Suppressor macrophage treated with lipopolysaccharide for 4 hours (primary cell): ENCODE measurements around the gene DNAJB12.
"Not testable (repeated sequence)": the region's sequence is repeated elsewhere in the genome, so short reads cannot be mapped to it uniquely, and the experiment has no call there.

Experiments
- DNase-seq: peaks from one replicate; pipeline ENCODE4 v3.0.0-alpha.2; 2020

Gene DNAJB12

DNA sequence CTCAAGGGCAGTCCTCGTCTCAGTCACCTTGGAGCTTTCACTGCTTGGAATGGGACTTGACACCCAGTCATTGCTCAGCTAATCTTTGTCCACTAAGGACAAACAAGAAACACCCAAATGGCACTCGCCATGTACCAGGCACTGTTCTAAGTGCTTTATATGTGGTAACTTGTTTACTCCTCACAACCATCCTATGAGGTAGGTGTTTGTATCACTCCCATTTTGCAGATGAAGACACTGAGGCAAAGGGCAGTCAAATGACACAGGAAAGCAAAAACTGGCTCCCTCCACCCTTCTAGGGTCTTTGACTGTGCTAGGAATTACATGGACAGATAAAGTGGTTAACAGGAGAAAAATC lies 24.7 kb downstream of the DNAJB12 start:
- DNase-seq: no peak

DNA sequence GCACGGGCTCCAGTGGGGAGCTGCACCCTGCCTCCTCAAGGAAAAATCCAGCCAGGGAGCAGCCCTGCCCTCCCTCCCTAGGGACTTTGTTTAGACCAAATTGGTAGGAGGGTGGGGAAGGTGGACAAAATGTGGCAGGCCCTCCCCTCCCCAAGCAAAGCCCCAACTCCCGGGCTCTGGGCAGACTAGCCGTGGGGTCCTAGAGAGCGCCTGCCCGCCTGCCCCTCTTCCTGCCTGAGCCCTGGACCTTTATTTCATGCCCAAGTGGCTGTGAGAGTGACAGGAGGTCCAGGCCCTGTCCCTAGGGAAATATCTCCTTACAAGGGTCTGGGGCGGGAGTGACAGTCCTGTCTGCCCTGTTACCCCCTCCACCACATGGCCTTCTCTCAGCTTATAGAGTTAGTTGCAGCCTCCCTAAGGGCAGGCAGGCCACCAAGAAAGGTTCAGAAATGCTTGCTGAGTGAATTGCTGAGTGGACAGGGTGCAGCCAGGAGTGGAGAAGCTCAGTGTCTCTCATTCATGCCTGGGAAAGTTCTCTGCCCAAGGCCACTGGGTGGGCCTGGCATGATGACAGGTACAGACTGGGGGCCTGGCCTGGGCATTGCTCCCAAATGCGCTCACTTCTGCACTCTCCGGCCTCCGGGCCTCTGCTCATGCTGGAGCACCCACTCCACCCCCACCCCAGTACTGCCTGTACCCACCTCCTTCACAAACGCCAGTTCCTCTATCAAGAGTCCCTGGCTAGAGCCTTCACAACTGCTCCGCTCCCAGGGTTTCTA lies 25.2 kb downstream of the DNAJB12 start:
- peak; percentile 54 for DNase-seq

DNA sequence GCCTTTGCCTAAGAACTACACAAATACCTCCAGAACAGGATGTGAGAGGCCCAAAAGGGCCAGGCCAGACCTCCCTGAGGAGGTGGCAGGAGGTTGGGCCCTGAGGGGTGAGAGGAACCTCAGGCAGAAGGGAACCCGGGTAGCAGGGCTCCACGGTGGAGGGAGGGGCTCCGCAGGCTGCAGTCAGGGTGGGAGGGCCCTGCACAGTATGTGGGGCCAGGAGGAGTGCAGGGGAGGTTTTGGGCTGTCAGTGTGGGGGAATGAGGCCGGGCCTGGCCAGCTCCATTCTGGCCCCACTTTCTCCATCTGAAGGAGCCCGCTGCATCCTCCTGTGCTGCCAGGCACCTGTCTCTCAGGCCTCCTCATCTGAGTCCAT lies 25.9 kb downstream of the DNAJB12 start:
- no peak for DNase-seq

DNA sequence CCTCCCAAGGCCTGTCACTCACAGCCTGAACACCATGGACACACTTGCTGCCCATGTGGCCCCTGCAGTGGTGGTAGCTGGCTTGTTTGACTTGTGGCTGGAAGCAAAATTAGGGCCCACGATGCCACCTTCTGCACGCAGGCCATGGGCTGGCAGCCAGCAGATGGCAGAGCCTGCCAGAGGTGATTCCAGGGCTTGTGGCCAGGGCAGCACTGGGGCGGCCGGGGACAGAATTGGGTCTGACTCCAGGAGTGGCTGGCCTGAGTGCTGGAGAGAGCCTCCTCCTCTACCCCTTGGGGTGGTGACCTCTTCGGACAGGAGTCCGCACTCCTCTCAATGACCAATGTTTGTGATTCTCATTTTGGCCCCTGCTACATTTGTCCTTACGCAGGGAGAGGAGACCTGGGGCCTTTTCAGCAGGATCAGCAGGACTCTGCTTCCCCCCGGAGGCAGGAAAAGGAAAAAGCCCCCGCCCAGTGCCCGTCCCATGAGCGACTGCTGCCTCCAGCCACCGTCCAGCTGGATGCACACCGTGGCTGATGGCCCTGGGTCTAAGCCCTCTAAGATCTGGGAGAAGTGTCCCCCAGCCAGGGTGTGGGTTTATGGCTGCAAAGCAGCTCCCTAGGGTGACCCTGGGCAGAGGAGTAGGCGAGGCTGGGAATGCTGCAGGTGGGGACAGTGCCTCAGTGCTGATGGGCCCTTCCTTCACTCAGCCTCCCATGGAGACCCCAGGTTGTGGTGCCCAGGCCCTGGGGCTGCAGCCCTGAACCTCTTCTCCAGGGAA lies 26.5 kb downstream of the DNAJB12 start:
- peak; percentile 62 for DNase-seq

DNA sequence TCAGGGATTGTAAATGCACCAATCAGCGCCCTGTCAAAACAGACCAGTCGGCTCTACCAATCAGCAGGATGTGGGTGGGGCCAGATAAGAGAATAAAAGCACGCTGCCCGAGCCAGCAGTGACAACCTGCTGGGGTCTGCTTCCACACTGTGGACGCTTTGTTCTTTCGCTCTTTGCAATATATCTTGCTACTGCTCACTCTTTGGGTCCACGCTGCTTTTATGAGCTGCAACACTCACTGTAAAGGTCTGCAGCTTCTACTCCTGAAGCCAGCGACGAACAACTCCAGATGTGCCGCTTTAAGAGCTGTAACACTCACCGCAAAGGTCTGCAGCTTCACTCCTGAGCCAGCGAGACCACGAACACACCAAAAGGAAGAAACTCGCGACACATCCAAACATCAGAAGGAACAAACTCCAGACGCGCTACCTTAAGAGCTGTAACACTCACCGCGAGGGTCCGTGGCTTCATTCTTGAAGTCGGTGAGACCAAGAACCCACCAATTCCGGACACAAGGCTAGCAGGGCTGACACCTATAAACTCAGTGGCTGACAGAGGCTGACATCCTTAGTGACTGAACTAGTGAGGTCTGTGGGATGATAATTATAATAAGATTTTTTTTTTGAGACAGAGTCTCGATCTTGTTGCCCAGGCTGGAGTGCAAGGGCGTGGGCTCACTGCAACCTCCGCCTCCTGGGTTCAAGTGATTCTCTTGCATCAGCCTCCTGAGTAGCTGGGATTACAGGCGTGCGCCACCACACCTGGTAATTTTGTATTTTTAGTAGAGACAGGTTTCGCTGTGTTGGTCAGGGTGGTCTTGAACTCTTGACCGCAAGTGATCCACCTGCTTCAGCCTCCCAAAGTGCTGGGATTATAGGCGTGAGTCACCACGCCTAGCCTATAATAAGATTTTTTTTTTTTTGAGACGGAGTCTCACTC lies 27.8 kb downstream of the DNAJB12 start:
- DNase-seq: not testable (repeated sequence)

DNA sequence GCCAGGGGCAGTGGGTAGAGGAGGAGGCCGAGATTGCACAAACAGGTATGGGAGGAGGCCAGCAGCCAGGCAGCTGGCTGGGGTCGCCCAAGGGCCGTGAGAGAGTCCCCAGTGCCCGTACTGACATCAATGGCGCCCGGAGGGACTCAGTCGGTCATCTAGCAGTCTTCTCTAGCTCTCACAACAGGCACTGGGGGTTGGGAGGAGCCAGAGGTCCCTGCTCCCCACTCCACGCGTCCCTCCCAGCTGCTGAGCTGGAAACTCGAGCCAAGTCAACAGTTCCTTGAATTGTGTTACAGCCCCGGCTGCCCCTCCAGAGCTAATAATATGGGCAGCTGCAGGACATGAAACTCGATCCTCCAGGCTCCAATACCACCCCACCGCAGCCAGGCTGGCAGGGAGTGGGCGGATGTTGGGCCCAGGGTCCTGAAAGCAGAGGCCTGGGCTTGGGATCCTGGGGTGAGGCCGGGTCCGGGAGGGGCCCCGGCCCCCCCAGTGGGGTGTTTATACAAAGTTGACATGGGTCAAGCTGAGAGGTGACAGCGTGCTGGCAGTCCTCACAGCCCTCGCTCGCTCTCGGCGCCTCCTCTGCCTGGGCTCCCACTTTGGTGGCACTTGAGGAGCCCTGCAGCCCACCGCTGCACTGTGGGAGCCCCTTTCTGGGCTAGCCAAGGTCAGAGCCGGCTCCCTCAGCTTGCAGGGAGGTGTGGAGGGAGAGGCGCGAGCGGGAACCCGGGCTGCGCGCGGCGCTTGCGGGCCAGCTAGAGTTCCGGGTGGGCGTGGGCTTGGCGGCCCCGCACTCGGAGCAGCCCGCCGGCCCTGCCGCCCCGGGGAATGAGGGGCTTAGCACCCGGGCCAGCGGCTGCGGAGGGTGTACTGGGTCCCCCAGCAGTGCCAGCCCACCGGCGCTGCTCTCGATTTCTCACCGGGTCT lies 29.2 kb downstream of the DNAJB12 start:
- not testable (repeated sequence) for DNase-seq

DNA sequence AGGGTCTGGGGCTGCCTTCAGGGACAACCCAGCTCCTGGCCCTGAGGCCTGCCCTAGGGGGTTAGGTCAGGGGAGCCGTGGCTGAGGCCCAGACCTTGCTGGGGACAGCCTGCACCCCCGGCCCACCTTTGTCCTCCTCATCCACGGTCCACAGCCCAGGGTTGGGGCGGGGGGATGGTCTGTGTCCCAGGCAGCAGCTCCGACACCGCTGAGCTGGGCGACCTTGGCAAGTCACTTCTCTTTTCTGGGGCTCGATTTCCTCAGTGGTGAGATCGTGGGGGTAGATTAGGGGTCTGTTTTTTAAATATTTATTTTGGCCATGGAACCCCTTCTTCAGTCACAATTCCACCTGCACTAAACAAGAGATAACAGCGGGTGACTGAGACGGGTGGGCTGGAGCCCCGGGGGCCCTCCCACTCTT lies 30.9 kb downstream of the DNAJB12 start:
- no peak for DNase-seq

DNA sequence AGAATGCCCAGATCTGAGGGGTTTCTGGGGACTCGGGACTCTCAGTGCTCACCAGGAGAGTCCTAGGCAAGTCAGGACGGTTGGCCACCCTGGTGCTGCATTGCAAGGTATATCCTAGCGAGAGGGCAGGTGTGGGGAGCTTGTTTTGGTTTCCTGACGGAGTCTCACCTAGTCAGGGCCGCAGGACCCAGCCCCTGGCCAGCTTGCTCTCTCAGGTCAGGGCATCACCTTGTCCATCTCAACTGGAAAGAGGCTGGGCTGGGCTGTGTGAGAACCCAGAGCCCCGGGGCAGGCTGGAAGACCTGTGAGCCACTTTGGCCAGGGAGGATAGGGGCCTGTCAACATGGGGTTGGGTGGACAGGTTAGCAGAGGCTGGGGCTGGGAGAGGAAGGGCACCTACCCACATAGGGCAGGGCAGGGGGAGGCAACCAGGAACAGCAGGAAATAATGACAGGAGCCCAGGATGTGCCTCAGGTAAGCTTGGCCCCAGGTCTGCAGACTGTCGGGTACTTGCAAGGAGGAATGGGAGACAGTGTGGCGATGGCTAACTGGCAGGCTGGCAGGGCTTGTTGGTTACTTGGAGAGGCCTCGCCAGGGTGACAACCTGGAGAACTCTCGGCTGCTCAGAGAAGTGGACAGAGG lies 31.5 kb downstream of the DNAJB12 start:
- DNase-seq: no peak

DNA sequence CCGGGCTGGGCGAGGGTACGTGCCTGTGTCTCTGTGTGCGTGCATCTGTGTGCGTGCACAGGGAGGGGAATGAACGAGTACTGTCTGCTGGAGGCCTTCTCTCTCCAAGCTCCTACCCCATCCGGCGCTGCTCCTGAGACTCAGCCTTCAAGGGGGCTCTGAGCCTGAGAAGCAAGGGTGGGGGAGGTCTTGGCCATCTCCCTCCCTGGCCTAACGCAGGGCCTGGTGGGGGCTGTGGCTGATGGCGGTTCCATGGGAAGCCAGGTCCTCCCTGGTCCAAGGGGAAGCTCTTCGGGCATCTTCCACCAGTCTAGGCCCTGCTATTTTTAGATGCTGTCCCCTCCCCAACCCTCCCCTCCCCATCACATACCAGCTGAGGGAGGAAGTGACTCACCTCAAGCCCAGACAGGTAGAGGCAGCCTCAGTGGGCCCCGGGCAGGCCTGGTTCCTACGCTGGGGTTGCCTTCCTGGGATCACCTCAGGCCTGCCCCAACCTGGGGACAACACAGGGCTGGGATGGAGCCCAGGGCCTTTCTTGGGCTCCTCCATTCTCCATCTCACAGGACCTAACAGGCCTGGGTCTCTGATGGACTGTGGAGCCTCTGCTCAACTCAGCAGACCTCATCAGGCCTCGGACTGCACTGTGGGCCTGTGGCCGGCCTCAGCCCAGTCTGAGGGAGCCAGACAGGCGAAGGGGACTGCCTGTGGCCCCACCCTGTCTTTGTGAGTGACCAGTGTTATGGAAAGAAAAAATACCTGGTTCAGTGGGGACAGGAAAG lies 32.2 kb downstream of the DNAJB12 start:
- no peak for DNase-seq

DNA sequence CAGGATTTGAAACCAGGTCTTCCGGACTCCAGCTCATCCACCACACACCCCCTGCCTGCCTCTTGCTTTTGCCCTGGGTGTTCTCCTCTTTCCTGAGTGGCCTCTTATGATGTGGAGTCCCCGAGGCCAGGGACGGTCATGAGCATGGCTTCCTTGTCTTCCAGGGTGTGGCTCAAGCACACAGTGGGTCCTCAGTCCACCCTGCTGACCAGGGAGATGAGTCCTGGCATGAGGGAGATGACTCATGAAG lies 32.8 kb downstream of the DNAJB12 start:
- DNase-seq: peak; percentile 75

DNA sequence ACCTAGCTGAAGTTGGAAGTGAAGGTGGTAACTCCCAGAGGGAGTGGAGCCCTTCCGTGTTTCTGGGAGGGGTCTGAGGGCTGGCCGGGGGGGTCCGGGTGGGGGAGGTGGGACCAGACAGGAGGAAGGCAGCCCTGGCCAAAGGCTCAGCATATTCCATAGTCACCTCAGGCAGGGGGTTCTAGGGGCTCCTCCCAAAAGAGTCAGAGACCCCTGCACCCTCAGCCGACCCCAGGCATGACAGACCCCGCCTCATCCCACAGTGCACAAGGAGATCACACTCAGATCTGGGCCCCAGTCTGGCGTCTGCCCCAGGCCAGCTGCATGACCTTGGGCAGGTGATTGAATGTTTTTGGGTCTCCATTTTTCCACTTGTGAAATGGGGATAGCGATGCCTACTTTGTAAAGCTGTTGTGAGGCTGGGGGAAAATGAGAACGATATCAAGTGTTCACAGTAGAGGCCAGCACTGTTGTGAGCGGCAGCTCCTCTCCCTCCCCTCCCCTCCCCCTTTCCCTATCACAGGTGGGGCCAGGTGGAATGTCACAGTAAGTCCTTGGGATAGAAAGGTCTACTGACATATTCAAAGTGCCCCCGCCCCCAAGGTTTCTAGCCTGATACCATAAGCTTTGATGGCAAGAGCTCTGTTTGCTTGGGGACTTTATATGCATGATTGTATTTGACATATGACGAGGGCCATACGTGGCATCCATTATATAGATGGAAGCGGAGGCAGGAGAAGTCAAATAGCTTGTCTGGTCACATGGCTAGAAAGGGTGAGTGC lies 33.3 kb downstream of the DNAJB12 start:
- no peak for DNase-seq

DNA sequence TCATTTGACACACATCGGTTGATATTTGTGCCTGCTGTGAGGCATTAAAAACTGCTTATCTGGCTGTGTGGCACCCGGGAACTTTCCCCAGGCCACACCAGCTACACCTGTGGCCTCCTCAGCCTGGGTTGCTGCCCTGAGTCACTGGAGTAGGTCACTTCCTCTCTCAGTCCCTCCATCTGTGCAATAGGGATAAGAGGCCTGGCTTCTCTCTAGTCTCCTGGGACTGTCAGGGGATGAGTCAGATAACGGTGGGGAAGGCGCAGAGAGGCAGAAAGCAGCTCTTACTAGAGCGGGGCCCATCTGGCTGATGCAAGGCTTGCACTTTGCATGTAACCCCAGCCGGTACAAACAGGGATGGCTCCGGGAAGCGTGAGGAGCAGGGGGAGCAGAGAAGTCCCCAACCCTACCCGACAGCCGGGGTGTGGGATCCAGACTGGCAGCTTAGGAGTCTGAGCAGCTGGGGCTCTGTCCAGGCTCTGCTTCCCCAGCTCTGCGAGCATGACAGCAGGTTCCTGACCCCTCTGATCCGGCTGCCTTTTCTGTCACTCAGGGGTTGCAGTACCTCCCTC lies 34.0 kb downstream of the DNAJB12 start:
- peak; percentile 96 for DNase-seq

DNA sequence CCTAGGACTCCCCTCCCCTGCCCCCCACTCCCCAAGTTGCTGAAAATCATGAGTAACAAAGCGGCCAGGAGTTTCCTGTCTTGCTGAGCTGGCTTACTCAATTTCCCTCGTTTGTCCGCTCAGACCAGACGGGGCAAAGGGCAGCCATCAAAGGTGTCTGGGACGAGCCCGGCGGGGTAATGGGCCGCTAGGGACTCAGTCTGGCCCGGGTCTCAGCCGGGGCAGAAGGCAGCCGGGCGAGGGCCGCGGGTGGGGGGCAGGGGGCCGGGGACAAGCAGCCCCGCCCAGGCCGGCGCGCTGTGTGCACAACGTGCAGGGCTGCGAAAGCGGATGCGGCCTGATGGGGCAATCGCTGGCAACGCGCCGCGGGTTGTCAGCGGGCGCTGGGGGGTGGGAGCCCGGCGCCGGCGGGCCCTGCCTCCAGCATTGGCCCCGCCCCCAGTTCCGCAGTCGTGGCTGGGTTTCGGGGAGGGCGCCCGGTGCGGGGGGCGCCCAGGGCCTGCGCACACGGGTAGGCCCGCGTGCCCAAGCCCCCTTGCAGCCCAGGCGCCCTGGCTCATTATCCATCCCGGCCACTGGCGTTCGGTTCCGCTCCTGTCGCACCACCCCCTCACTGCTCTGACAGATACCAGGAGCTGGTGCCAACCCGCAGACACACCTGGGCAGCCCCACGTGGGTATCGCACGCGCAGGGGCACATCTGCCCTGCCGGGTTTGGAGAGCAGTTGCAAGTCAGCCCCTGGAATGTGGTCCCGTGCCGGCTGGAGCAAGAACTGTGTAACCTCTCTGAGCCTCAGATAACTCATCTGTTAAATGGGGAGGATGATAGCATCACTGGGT lies 35.1 kb downstream of the DNAJB12 start:
- DNase-seq: peak; percentile 96

DNA sequence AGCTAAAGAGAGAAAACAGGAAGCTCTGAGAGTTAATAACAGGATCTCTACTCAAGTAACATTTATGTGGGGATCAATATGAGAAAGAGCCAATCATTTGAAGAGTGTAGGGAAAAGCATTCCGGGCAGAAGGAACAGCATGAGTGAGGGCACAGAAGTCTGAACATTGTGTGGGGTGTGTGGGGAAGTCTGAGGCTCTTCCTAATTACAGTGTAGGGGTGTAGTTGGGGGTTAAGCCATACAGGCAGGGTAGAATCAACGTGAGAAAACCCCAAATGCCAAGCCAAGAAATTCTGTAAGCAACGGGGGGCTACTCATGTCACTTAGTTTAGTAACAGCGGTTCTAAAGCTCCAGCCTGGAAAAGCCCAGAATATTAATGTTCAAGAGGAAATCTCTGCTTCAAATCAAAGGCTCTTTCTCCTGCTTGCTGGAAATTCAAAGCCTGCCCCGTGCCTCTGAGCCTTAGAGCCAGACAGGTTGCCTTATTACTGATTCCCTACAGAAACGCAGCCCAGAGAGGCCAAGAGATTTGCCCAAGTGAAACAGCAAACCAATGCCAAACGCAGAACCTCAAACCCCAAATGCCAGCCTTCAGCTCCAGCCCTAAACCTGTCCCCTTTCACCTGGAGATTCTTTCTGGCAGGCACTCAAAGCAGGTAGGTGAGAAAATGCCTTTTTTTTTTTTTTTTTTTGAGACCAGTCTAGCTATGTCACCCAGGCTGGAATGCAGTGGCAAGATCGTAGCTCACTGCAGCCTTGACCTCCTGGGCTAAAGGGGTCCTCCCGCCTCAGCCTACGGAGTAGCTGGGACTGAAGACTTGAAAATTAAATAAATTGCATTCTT lies 36.1 kb downstream of the DNAJB12 start:
- DNase-seq: no peak

DNA sequence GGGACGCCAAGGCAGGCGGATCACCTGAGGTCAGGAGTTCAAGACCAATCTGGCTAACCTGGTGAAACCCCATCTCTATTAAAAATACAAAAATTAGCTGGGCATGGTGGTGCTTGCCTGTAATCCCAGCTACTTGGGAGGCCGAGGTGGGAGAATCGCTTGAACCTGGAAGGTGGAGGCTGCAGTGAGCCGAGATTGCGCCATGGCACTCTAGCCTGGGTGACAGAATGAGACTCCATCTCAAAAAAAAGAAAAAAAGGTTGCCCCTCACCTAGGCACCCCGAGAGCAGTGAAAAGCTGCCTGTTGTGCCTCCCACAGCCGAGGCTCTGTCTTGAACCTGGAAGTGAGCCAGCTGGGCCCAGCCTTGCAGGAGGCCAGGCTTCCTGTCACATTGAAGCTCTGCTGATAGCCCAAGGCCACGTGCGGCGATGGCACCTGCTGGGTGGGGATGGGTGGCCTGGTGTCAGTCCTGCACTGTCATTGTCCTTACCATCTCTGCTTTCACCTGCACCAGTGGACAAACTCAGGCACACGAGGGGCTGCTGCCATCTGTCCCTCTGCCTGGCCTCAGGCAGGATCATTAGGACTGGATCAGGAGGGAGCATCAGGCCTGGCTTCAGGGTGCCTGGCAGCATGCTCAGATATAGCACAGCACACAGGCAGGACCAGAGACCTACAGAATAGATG lies 37.8 kb downstream of the DNAJB12 start:
- no peak for DNase-seq

DNA sequence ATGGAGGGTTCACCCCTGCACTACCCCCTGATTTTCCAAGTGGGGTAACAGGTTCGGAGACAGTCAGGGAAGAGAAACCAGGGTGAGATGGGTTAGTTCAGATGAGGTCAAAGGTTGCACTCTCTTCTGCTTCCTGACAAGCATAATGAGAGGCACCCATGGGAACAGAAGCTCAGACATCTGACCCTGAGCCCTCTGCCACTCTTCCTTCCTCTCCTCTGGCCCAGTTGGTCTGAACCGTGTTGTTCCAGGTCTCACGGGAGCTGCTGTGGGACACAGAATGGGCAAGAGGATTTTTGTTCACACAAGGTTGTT lies 38.4 kb downstream of the DNAJB12 start:
- DNase-seq: no peak

DNA sequence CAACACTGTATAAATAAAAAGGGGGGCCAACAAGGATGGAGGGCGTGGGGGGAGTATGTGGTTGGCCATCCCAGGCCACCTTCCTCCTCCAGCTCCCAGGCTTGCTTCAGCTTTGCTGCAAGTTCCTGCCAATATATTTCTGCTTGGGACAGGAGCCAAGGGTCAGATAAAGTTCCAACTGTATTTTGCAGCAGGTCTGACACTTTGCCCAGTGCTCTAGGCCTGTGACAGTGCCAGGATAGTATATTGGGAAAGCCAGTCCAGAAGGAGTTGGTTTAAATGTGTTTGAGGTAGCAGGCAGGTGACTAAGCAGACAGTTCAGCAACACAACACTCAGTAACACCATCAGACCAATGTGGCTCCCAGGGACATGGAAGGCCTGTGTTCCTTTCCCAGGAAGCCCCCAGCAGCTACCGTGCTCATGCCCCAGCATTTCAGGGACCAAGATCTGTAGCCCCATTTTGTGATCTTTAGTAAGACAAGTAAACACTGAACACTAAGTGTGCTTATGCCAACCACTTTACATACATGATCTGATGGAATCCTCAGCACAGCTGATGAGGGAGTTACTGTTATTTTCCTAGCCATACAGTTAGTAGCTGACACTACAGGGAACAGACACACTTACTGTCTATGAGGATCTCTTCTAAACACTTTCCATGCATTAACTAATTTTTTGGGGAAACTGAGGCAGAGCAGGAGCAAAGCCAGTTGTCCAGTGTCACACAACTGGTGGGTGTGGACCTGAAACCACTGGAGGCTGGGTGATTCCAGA lies 38.9 kb downstream of the DNAJB12 start:
- no peak for DNase-seq
